HL-60/S4 treated with phorbol 12-myristate 13-acetate at 8.2 ng/mL for 4 days and 3 days (cell line): ENCODE measurements around the gene ATG4C.

Experiments
- in situ Hi-C: fragments of 300-500 bp; cut with MboI; formaldehyde crosslinking; loops from 2 replicates; pipeline ENCODE4 v1.15.0; 2022; ENCODE audit warnings: low sequenced_read_pairs

The ATG4C gene

DNA sequence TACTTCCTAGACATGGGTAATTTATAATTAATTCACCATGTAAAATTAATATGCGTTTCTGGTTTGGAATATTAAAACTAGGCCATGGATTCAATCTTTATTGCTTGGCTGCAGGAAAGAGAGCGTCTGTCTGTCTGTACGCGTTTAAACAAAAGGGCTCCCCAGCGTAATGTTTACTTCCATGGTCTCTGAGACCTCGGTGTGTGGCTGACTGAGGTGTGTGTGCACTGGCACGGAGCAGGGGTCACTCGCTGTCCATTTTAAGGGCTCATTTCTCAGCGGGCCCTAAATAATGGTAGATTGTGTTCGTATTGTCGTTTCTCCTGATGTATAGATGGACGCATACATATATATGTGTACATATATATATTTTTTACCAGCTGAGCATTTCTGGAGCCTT lies 119.6 kb downstream of the ATG4C start:
- in situ Hi-C loops, result no loop called here

GRCh38 chr1:62903982-62904855 lies 120.3 kb downstream of the ATG4C start:
- in situ Hi-C loops, result no loop called here

DNA sequence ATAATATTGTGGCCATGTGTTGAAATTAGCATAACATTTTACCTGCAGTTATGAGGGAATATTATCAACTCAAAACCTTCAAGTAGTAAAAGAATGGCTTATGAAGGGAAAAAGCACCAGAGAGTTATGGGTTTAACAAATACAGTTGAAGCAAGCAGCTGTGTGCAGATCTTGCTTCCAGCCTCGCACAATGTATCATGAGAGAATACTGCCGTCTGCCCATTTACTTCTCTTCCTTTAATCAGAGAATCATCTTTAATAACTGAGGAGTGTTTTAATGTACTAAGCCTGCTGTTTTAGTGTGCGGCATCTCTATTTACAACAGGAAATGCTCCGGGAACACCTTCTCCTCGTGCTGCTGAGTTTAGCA lies 120.9 kb downstream of the ATG4C start:
- in situ Hi-C loops, result no loop called here

GRCh38 chr1:62905309-62905708 lies 121.4 kb downstream of the ATG4C start:
- in situ Hi-C loops, result no loop called here

DNA sequence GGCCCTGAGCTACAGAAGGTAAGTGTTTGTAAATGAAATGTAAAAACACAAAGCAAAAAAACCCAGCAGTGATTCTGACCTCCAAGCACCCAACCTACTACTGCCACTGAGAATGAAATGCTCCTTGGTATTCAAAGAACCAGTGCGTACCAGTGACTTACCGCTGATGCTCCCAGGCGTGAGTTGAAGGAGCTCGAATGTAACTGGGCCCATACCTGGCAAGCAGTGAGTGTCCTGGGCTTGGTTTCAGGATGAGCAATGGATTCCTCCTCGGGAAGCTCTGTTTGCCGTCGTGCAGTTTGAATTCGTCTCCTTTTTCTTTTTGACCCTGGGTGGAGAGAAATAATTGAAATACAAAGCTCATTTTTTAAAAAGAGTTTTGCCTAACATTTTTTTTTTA lies 121.9 kb downstream of the ATG4C start:
- in situ Hi-C loops, result no loop called here

DNA sequence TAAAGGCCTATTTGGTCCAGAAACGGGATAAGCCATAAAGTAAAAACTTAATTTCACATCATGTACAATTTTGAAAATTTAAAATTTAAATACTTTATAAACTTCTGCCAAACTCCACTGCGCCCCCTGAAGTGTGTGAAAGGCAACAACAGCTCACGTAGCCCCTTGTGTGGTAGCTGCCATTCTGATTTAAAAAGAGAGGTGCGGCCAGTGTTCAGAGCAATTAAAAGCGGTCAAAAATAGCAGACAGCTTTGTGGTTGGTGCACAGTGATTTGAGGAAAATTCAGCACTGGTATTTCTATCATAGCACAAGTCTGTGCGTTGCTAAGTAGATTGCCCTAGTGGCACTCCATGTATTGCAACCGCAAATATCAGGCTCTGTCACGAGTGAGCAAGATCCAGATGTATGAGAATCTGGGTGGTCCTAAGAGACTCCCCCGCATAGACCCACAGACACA lies 122.5 kb downstream of the ATG4C start:
- in situ Hi-C loops, result no loop called here

DNA sequence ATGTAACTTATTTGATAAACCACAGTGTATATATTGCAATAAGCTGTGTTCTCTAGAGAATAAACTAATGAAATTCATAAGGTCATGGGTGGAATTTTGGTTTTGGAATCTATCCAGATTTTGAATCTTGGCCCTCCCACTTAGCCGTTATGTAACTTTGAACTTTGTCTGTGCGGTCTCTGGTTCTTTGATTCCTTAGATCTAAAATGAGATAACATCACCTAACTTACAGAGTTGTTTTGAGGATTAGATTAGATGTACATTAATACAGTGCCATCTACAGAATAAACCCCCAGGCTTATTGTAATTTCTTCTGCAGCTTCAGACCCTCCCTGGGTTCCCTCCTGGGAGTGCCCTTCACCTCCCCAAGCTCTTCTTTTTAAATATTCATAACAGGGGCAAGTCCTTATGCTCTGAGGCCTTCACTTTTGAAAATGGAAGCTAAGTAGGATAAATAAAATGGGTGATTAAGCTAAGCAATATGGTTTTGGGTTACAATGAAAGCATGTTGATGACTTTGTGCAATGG lies 124.3 kb downstream of the ATG4C start:
- in situ Hi-C loops, result no loop called here

DNA sequence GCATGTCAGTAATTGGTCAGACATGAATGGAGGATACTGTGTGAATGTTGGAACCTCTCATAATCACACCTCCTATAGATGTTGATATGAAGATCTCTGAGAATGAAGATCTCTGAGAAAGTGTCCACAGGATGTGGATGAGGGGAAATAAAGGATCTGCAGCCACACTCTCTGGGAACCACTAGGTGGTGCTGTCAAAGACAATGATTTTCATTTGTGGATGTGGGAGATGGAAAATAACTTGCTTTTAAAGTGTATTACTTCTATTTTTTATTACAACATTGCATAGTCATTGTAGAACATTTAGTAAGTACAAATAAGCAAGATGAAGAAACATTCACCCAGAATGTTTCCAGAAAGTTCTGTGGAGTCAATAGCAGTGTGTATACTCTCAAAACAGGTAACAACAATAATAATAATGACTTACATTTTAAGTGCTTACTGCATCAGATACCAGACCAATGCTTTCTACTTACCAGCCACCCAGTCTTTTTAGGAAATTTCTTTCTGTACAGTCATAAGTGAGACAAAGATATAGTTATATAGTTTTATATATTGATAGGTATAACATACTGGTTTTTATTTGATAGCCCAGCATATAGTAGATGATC lies 128.2 kb downstream of the ATG4C start:
- in situ Hi-C loops, result no loop called here
